Spleen (tissue), 11 donors: Measurements from ENCODE around the gene FAM107A. TPM values are rescaled to one million over a fixed set of nuclear protein-coding genes. Genes with fewer than 3 reads are reported as not detected.

Experiments
- DNase-seq: peaks from one replicate; pipeline ENCODE4 v3.0.0-alpha.2; 2020
- H3K27ac ChIP-seq, 8 donors: fragments of 200-600 bp; sonication (generic) in 7 of 8; 1 replicate in 4 of 8; 2 replicates in 4 of 8; pipeline versions ENCODE4 v1.5.0 to v1.8.0; 2016 to 2021; ENCODE audit warnings: inconsistent platforms in 4 of 8, mild to moderate bottlenecking in 4 of 8, moderate library complexity in 1 of 8
- H3K27me3 ChIP-seq, 7 donors: fragments of 200-600 bp; sonication (generic) in 6 of 7; replicated peaks in 1 of 7; 1 replicate in 4 of 7; 2 replicates in 3 of 7; pipeline versions ENCODE4 v1.5.0 to v1.8.0; 2016 to 2021; ENCODE audit warnings: inconsistent platforms in 3 of 7, mild to moderate bottlenecking in 1 of 7
- H3K36me3 ChIP-seq, 6 donors: fragments of 200-600 bp; sonication (generic) in 5 of 6; 1 replicate in 4 of 6; 2 replicates in 2 of 6; pipeline versions ENCODE4 v1.5.0 to v1.8.0; 2016 to 2021; ENCODE audit warnings: inconsistent platforms in 2 of 6
- H3K4me1 ChIP-seq, 6 donors: fragments of 200-600 bp; sonication (generic) in 5 of 6; 1 replicate in 3 of 6; 2 replicates in 3 of 6; pipeline versions ENCODE4 v1.5.0 to v1.8.0; 2016 to 2021; ENCODE audit warnings: inconsistent platforms in 3 of 6
- H3K4me3 ChIP-seq, 8 donors: fragments of 200-600 bp; sonication (generic) in 7 of 8; 1 replicate in 4 of 8; 2 replicates in 4 of 8; pipeline versions ENCODE4 v1.5.0 to v1.8.0; 2016 to 2021; ENCODE audit warnings: inconsistent platforms in 4 of 8, mild to moderate bottlenecking in 4 of 8, moderate library complexity in 2 of 8
- H3K9me3 ChIP-seq, 8 donors: fragments of 200-600 bp; sonication (generic) in 7 of 8; 1 replicate in 4 of 8; 2 replicates in 4 of 8; pipeline versions ENCODE4 v1.5.0 to v1.8.0; 2016 to 2021; ENCODE audit warnings: inconsistent platforms in 4 of 8
- CTCF ChIP-seq, 11 experiments: fragments of 200-600 bp in 7 of 11; fragments of 450-650 bp in 4 of 11; sonication (generic) in 4 of 11; IDR thresholded peaks in 8 of 11; conservative IDR thresholded peaks in 3 of 11; 1 replicate in 7 of 11; 2 replicates in 4 of 11; pipeline versions ENCODE4 v1.4.0 to v1.8.0; 2016 to 2021; ENCODE audit warnings: antibody characterized with exemption in 11 of 11, inconsistent platforms in 4 of 11, mild to moderate bottlenecking in 1 of 11
- POLR2A ChIP-seq, 3 donors: fragments of 450-650 bp; IDR thresholded peaks; one replicate each; pipeline ENCODE4 v1.5.1; 2017; ENCODE audit warnings: antibody characterized with exemption in 3 of 3, mild to moderate bottlenecking in 1 of 3
- POLR2AphosphoS5 ChIP-seq, 3 donors: sonication (generic); formaldehyde crosslinking; IDR thresholded peaks; one replicate each; pipeline ENCODE4 v1.5.1; 2017; ENCODE audit warnings: antibody characterized with exemption in 3 of 3
- WGBS, 5 donors: extraction: QIAGEN DNeasy Blood & Tissue Kit in 3 of 5; methylation state at CpG; one replicate each; pipeline versions ENCODE4 v1.1.5 to v1.1.7; 2013 to 2018; 5-methylcytosine and 5-hydroxymethylcytosine counted together
- intact Hi-C: fragments of 100-400 bp; cut with DNase I; formaldehyde crosslinking; loops from one replicate; pipeline ENCODE4 v1.15.0; 2023; ENCODE audit warnings: low total_unique reads
- polyA plus RNA-seq, 3 donors: library from polyadenylated mRNA; stranded (reverse); fragments of 200-250 nt; gene quantifications; one replicate each; pipeline ENCODE4 v1.2.1, GENCODE V29; 2013
- total RNA-seq, 7 donors: library from RNA; depleted of rRNA in 3 of 7; stranded (reverse); fragments of >200 nt in 3 of 7; fragmentation: NEBNext Ultra II Directional in 4 of 7; extraction: Animal tissue kit (Norgen Biotek cat#: 25700) in 4 of 7; gene quantifications; one replicate each; pipeline versions ENCODE4 v1.1.0 to v1.2.1, GENCODE V29; 2016 to 2021
- donor health status: healthy with polysubstance abuse.
- donor health status: DM: no; HTN: no; CAD: no; lungs with moderate emphysema.
- donor health status: DM: no; HTN: no; CAD: no.
- donor health status: Bipolar disorder and iron deficiency.
- donor health status: healthy.
- donor health status: DM: no; HTN: no; CAD: no.
- donor health status: DM: yes; HTN: yes; CAD: no.

FAM107A gene
- total and polyA plus RNA-seq, 10 donors, result 5.7 to 47.7 (median 27.0) TPM

GRCh38 chr3:58613236-58614132 lies 36.3 kb upstream of the FAM107A start:
- Histone ChIP-seq H3K27ac (peak overlapping the region in 2 of 8 donors; percentile 30 to 33), H3K36me3 (no peaks in the 10 kb centered on the region), H3K4me3 (no peak overlapping the region), H3K4me1 (peaks cover 0 to 15% (median 0%) of the 10 kb centered on the region in 6 donors), H3K27me3 (no peaks in the 10 kb centered on the region), H3K9me3 (no peaks in the 10 kb centered on the region)
- no peak for DNase-seq
- WGBS, 5 donors, result 78 to 88% (median 87%) methylated on average over 4 to 7 of the region's 7 CpGs
- intact Hi-C loops, result no loop called here
- TF ChIP-seq POLR2A (IDR thresholded peaks at IDR 0.05) (no peak), CTCF (IDR thresholded peaks at IDR 0.05 in 8 of 11, conservative IDR thresholded peaks at IDR 0.05 in 3 of 11) (no peak), POLR2AphosphoS5 (IDR thresholded peaks at IDR 0.05) (no peak)

- 76 to 85% (median 79%) methylated on average over 9 of the region's 9 CpGs for WGBS, 5 donors
- intact Hi-C loops, result no loop called here
- Histone ChIP-seq H3K4me3 (no peak overlapping the region), H3K9me3 (no peaks in the 10 kb centered on the region), H3K27me3 (no peaks in the 10 kb centered on the region), H3K4me1 (peaks cover 0 to 15% (median 0%) of the 10 kb centered on the region in 6 donors), H3K27ac (peak overlapping the region in 2 of 8 donors; percentile 30 to 33), H3K36me3 (peaks cover 0 to 1% (median 0%) of the 10 kb centered on the region in 6 donors)
- TF ChIP-seq CTCF (IDR thresholded peaks at IDR 0.05 in 8 of 11, conservative IDR thresholded peaks at IDR 0.05 in 3 of 11) (no peak), POLR2A (IDR thresholded peaks at IDR 0.05) (no peak), POLR2AphosphoS5 (IDR thresholded peaks at IDR 0.05) (no peak)
- DNase-seq, result no peak
These were observed 35.6 kb upstream of the FAM107A start for GRCh38 chr3:58612830-58613229.

GRCh38 chr3:58609990-58610389 lies 32.8 kb upstream of the FAM107A start:
- Histone ChIP-seq H3K27me3 (no peaks in the 10 kb centered on the region), H3K36me3 (peaks cover 0 to 8% (median 0%) of the 10 kb centered on the region in 6 donors), H3K9me3 (peaks cover 0 to 3% (median 0%) of the 10 kb centered on the region in 8 donors), H3K27ac (no peak overlapping the region), H3K4me3 (no peak overlapping the region), H3K4me1 (peaks cover 0 to 15% (median 0%) of the 10 kb centered on the region in 6 donors)
- 64 to 84% (median 71%) methylated on average over 7 of the region's 7 CpGs for WGBS, 5 donors
- no peak for DNase-seq
- TF ChIP-seq POLR2AphosphoS5 (IDR thresholded peaks at IDR 0.05) (no peak), POLR2A (IDR thresholded peaks at IDR 0.05) (no peak), CTCF (IDR thresholded peaks at IDR 0.05 in 8 of 11, conservative IDR thresholded peaks at IDR 0.05 in 3 of 11) (no peak)
- intact Hi-C loops, result no loop called here

GRCh38 chr3:58608648-58609047 lies 31.5 kb upstream of the FAM107A start:
- Histone ChIP-seq H3K36me3 (peaks cover 0 to 8% (median 0%) of the 10 kb centered on the region in 6 donors), H3K9me3 (peaks cover 0 to 10% (median 0%) of the 10 kb centered on the region in 8 donors), H3K27me3 (no peaks in the 10 kb centered on the region), H3K4me1 (peaks cover 0 to 9% (median 0%) of the 10 kb centered on the region in 6 donors), H3K27ac (no peak overlapping the region), H3K4me3 (no peak overlapping the region)
- DNase-seq, result no peak
- intact Hi-C loops, result no loop called here
- TF ChIP-seq POLR2A (IDR thresholded peaks at IDR 0.05) (no peak), CTCF (IDR thresholded peaks at IDR 0.05 in 8 of 11, conservative IDR thresholded peaks at IDR 0.05 in 3 of 11) (no peak), POLR2AphosphoS5 (IDR thresholded peaks at IDR 0.05) (no peak)
- WGBS, 5 donors, result 85 to 95% (median 89%) methylated on average over 5 of the region's 5 CpGs
